B cell (primary cell): ENCODE results near the gene SLC39A1. TPM values are rescaled to one million over a fixed set of nuclear protein-coding genes. Genes with fewer than 3 reads are reported as not detected.
A peak's percentile ranks its signal among the peaks of the same experiment; 100 is the strongest.

ENCODE experiments used
- ATAC-seq: fragments of 200-7000 bp; cut with Tn5 transposase; one replicate; pipeline ENCODE4 v1.10.0; 2021; ENCODE audit warnings: low read depth, mild to moderate bottlenecking, moderate number of reproducible peaks, moderate library complexity
- CTCF ChIA-PET: fragments of 350-600 bp; sonication (Branson Sonifier 250); formaldehyde crosslinking; loops from one replicate; lab custom pipeline; 2021; ENCODE audit warnings: antibody characterized with exemption, inconsistent platforms; lab: Charles Lee
- POLR2A ChIA-PET: fragments of 350-600 bp; sonication (Branson Sonifier 250); formaldehyde crosslinking; loops from one replicate; lab custom pipeline; 2021; ENCODE audit warnings: antibody characterized with exemption; lab: Charles Lee
- DNase-seq: peaks from one replicate; pipeline ENCODE4 v3.0.0; 2013
- H2AFZ ChIP-seq: 2 replicates; pipeline ENCODE4 v1.6.1; 2012; ENCODE audit warnings: mild to moderate bottlenecking, low read depth, low read length; ENCODE audit not compliant: insufficient read depth, poor library complexity, severe bottlenecking
- H3K27ac ChIP-seq, 2 donors: 1 replicate in 1 of 2; 2 replicates in 1 of 2; pipeline ENCODE4 v1.5.1; 2012 to 2013; ENCODE audit warnings: low read length in 2 of 2, mild to moderate bottlenecking in 2 of 2, moderate library complexity in 1 of 2
- H3K27me3 ChIP-seq, 4 experiments: fragments of 200-600 bp in 1 of 4; sonication (generic) in 1 of 4; replicated peaks in 1 of 4; 1 replicate in 2 of 4; 2 replicates in 2 of 4; pipeline versions ENCODE4 v1.6.1 to v1.7.0; 2013 to 2016; ENCODE audit warnings: low read length in 3 of 4, mild to moderate bottlenecking in 2 of 4, mixed read lengths in 1 of 4, moderate library complexity in 1 of 4; ENCODE audit not compliant: insufficient read depth in 4 of 4, control insufficient read depth in 3 of 4; ENCODE audit errors: control extremely low read depth in 1 of 4
- H3K36me3 ChIP-seq, 2 experiments: replicated peaks in 1 of 2; 1 replicate in 1 of 2; 2 replicates in 1 of 2; pipeline versions ENCODE4 v1.6.1 to v1.7.1; 2013; ENCODE audit warnings: low read length in 1 of 2; ENCODE audit not compliant: insufficient read depth in 2 of 2, control insufficient read depth in 1 of 2; ENCODE audit errors: control extremely low read depth in 1 of 2, extremely low read depth in 1 of 2
- H3K4me1 ChIP-seq, 2 donors: fragments of 200-600 bp in 1 of 2; sonication (generic) in 1 of 2; 1 replicate in 1 of 2; 2 replicates in 1 of 2; pipeline versions ENCODE4 v1.5.1 to v1.6.1; 2013 to 2017; ENCODE audit warnings: low read length in 2 of 2; ENCODE audit not compliant: control insufficient read depth in 2 of 2, insufficient read depth in 2 of 2
- H3K4me2 ChIP-seq: replicated peaks from 2 replicates; pipeline ENCODE3; 2012; ENCODE audit warnings: mild to moderate bottlenecking, low read depth, low read length; ENCODE audit not compliant: poor library complexity, severe bottlenecking
- H3K4me3 ChIP-seq, 5 experiments: fragments of 200-600 bp in 1 of 5; sonication (generic) in 1 of 5; 1 replicate in 3 of 5; 2 replicates in 2 of 5; pipeline versions ENCODE4 v1.5.1 to v1.7.0; 2011 to 2016; ENCODE audit warnings: low read length in 4 of 5, mild to moderate bottlenecking in 4 of 5, low read depth in 2 of 5, control low read depth in 1 of 5, moderate library complexity in 1 of 5; ENCODE audit not compliant: insufficient read depth in 1 of 5; ENCODE audit errors: control extremely low read depth in 1 of 5, extremely low read depth in 1 of 5
- H3K79me2 ChIP-seq: fragments of 200-600 bp; sonication (generic); one replicate; pipeline ENCODE4 v1.6.0; 2016; ENCODE audit warnings: low read length; ENCODE audit not compliant: control insufficient read depth, insufficient read depth
- H3K9ac ChIP-seq: fragments of 200-600 bp; sonication (generic); 2 replicates; pipeline ENCODE4 v1.6.1; 2017; ENCODE audit warnings: mild to moderate bottlenecking, low read length, moderate library complexity
- H3K9me3 ChIP-seq, 3 donors: one replicate each; pipeline versions ENCODE4 v1.6.1 to v1.7.1; 2013; ENCODE audit warnings: low read length in 2 of 3; ENCODE audit not compliant: control insufficient read depth in 2 of 3, insufficient read depth in 1 of 3; ENCODE audit errors: control extremely low read depth in 1 of 3
- H4K20me1 ChIP-seq: 2 replicates; pipeline ENCODE4 v1.6.0; 2012; ENCODE audit warnings: mild to moderate bottlenecking, low read length; ENCODE audit not compliant: insufficient read depth, control insufficient read depth, poor library complexity, severe bottlenecking
- H3K27ac Mint-ChIP-seq: one replicate; pipeline ENCODE4 v1.8.0; 2021; ENCODE audit warnings: mixed read lengths
- H3K27me3 Mint-ChIP-seq: one replicate; pipeline ENCODE4 v1.8.0; 2021; ENCODE audit warnings: mixed read lengths
- H3K4me1 Mint-ChIP-seq: one replicate; pipeline ENCODE4 v1.8.0; 2021; ENCODE audit warnings: mixed read lengths
- H3K4me3 Mint-ChIP-seq: one replicate; pipeline ENCODE4 v1.8.0; 2021; ENCODE audit warnings: mixed read lengths
- H3K9me3 Mint-ChIP-seq: one replicate; pipeline ENCODE4 v1.8.0; 2022; ENCODE audit warnings: mixed read lengths; ENCODE audit not compliant: insufficient read depth
- CTCF ChIP-seq: fragments of 200-600 bp; IDR thresholded peaks from one replicate; pipeline ENCODE4 v1.8.0; 2022; ENCODE audit warnings: antibody characterized with exemption, mild to moderate bottlenecking
- EZH2 ChIP-seq: IDR thresholded peaks from 2 replicates; pipeline ENCODE4 v1.6.1; 2012; ENCODE audit warnings: borderline replicate concordance, low read depth, mild to moderate bottlenecking, moderate library complexity, low read length; ENCODE audit not compliant: insufficient read depth, poor library complexity, severe bottlenecking
- WGBS: methylation state at CpG from one replicate; pipeline ENCODE4 v1.1.5; 2013; ENCODE audit warnings: missing lambda C conversion rate; ENCODE audit not compliant: insufficient coverage; 5-methylcytosine and 5-hydroxymethylcytosine counted together
- intact Hi-C: fragments of 100-400 bp; cut with micrococcal nuclease; formaldehyde crosslinking; loops from one replicate; pipeline ENCODE4 v1.10.0; 2022
- polyA plus RNA-seq: library from polyadenylated mRNA; depleted of rRNA; stranded (reverse); fragments of >200 nt; gene quantifications from 2 replicates; pipeline ENCODE4 v1.2.3, GENCODE V29; 2012
- total RNA-seq, 2 donors: library from RNA; stranded (reverse); fragments of 120-200 nt in 1 of 2; gene quantifications; 1 replicate in 1 of 2; 2 replicates in 1 of 2; pipeline versions ENCODE4 v1.2.3 to v1.2.4, GENCODE V29; 2013 to 2022

The SLC39A1 gene
- total and polyA plus RNA-seq, 2 donors (not counting 1 experiment from before 2014, with no cell fraction given), result 19.3 to 28.1 TPM

- Histone ChIP-seq H3K9ac (peak within 1 kb of the TSS; percentile 97), H3K27me3 (no peaks in the 10 kb centered on the region)
- TF ChIP-seq CTCF, result no peak
- TF ChIP-seq EZH2, result no peak
Observed at GRCh38 chr1:153922972-153923925, 40.1 kb downstream of the SLC39A1 start, which contains the start of gene GATAD2B. Gene GATAD2B (minus strand): TSS chr1:153922972. CDS start chr1:153828347, 94,625 bp downstream.

More at GRCh38 chr1:153922972-153923925, 40.1 kb downstream of the SLC39A1 start, which contains the start of gene GATAD2B:
- DNase-seq (peak; percentile 100), ATAC-seq (peak; percentile 91)
- Histone ChIP-seq H3K79me2 (peaks cover 57% of the 10 kb centered on the region), H3K36me3 (peaks cover 0 to 4% of the 10 kb centered on the region in 2 experiments), H4K20me1 (peaks cover 38% of the 10 kb centered on the region), H3K27ac (peak within 1 kb of the TSS; percentile 84 to 99), H3K9me3 (no peaks in the 10 kb centered on the region), H3K4me1 (peaks cover 39 to 41% of the 10 kb centered on the region in 2 donors), H3K4me2 (peak within 1 kb of the TSS; percentile 92), H3K4me3 (peak within 1 kb of the TSS; percentile 85 to 98 (median 97)), H2AFZ (peak within 1 kb of the TSS; percentile 92)
- Mint-ChIP-seq H3K9me3 (no peaks in the 10 kb centered on the region), H3K4me3 (peak within 1 kb of the TSS; percentile 95), H3K4me1 (peaks cover 43% of the 10 kb centered on the region), H3K27ac (peak within 1 kb of the TSS; percentile 99), H3K27me3 (no peaks in the 10 kb centered on the region)
- intact Hi-C loops, result loop anchor here (1.0 to 5.0 kb wide), 12 partner anchors 22 to 704 kb away; partner anchors contain the start of genes CREB3L4, CRTC2, ILF2 and JTB
- ChIA-PET CTCF (interaction anchor here (0.6 to 5.2 kb wide), 11 partner anchors 9 to 257 kb away, joined by 3 to 43 read pairs (median 4); partner anchors contain the start of genes CREB3L4 and DENND4B), POLR2A (interaction anchor here (0.5 to 6.5 kb wide), 18 partner anchors 11 to 243 kb away, joined by 3 to 124 read pairs (median 5); partner anchors contain the start of genes CREB3L4, CRTC2, DENND4B and INTS3)
- under 1% methylated on average over 42 of the region's 53 CpGs for WGBS
